Cardiac fibroblast (primary cell): ENCODE measurements around the gene BBS7.
A peak's percentile ranks its signal among the peaks of the same experiment; 100 is the strongest.

Experiments used
- DNase-seq, 2 donors: peaks; one replicate each; pipeline versions ENCODE4 v3.0.0 to v3.0.0-alpha.2; 2010; ENCODE audit warnings: low read depth in 2 of 2
- H3K4me3 ChIP-seq, 2 donors: replicated peaks in 1 of 2; 1 replicate in 1 of 2; 2 replicates in 1 of 2; pipeline ENCODE4 v1.5.1; 2011; ENCODE audit warnings: low read depth in 2 of 2, low read length in 2 of 2, mild to moderate bottlenecking in 2 of 2, moderate library complexity in 1 of 2
- CTCF ChIP-seq: IDR thresholded peaks from one replicate; pipeline ENCODE4 v1.5.1; 2011; ENCODE audit warnings: low read depth, mild to moderate bottlenecking, low read length, inconsistent platforms

The BBS7 gene

GRCh38 chr4:121806411-121806810 lies 63.9 kb downstream of the BBS7 start:
- H3K4me3 ChIP-seq, result no peak overlapping the region
- DNase-seq, result peak in 1 of 2 donors; percentile 22
- no peak for TF ChIP-seq CTCF

GRCh38 chr4:121801715-121802075 lies 68.6 kb downstream of the BBS7 start:
- DNase-seq, result no peak
- no peak for TF ChIP-seq CTCF
- peak overlapping the region; percentile 91 to 94 for H3K4me3 ChIP-seq

GRCh38 chr4:121800961-121801714 lies 69.1 kb downstream of the BBS7 start, which contains the start of gene EXOSC9:
Gene EXOSC9, plus strand, starts transcription at chr4:121801323. Its CDS starts 102 bp downstream, at chr4:121801425.
- no peak for TF ChIP-seq CTCF
- peak; percentile 97 for DNase-seq
- H3K4me3 ChIP-seq, result peak within 1 kb of the TSS; percentile 91 to 94

- no peak for TF ChIP-seq CTCF
- DNase-seq, result no peak
- H3K4me3 ChIP-seq, result peak overlapping the region; percentile 91 to 94
These were observed 69.7 kb downstream of the BBS7 start for GRCh38 chr4:121800638-121800960.

GRCh38 chr4:121799867-121800501 lies 70.3 kb downstream of the BBS7 start:
- no peak for DNase-seq
- TF ChIP-seq CTCF, result no peak
- H3K4me3 ChIP-seq, result no peak overlapping the region

GRCh38 chr4:121799208-121799823 lies 71.0 kb downstream of the BBS7 start:
- DNase-seq, result no peak
- no peak for TF ChIP-seq CTCF
- no peak overlapping the region for H3K4me3 ChIP-seq
